Ishikawa (cell line): ENCODE measurements around the gene IFT74.

Experiments used
- CEBPB ChIP-seq: IDR thresholded peaks from 2 replicates; pipeline ENCODE4 v1.6.1; 2012
- EGR1 ChIP-seq: IDR thresholded peaks from 2 replicates; pipeline ENCODE4 v1.6.1; 2012
- EP300 ChIP-seq: IDR thresholded peaks from 2 replicates; pipeline ENCODE4 v1.6.1; 2012; ENCODE audit warnings: borderline replicate concordance
- FOXM1 ChIP-seq: IDR thresholded peaks from 2 replicates; pipeline ENCODE4 v1.6.1; 2012; ENCODE audit warnings: low read depth, borderline replicate concordance
- RAD21 ChIP-seq: IDR thresholded peaks from 2 replicates; pipeline ENCODE4 v1.6.1; 2012; ENCODE audit warnings: low read depth
- TAF1 ChIP-seq: IDR thresholded peaks from 2 replicates; pipeline ENCODE4 v1.6.1; 2012; ENCODE audit warnings: low read depth, mild to moderate bottlenecking
- TCF12 ChIP-seq: IDR thresholded peaks from 2 replicates; pipeline ENCODE4 v1.6.1; 2012; ENCODE audit warnings: low read depth
- TEAD4 ChIP-seq: IDR thresholded peaks from 2 replicates; pipeline ENCODE4 v1.6.1; 2012
- YY1 ChIP-seq: IDR thresholded peaks from 2 replicates; pipeline ENCODE4 v1.6.1; 2012; ENCODE audit warnings: low read depth
- TF ChIP-seq, protein P1 (sequence below): IDR thresholded peaks from 2 replicates; pipeline ENCODE4 v1.6.1; 2012
- TF ChIP-seq, protein P2 (sequence below): IDR thresholded peaks from 2 replicates; pipeline ENCODE4 v1.6.1; 2012; ENCODE audit warnings: low read depth, mild to moderate bottlenecking
- TF ChIP-seq, protein P3 (sequence below): IDR thresholded peaks from 2 replicates; pipeline ENCODE4 v1.6.1; 2012

DNA sequence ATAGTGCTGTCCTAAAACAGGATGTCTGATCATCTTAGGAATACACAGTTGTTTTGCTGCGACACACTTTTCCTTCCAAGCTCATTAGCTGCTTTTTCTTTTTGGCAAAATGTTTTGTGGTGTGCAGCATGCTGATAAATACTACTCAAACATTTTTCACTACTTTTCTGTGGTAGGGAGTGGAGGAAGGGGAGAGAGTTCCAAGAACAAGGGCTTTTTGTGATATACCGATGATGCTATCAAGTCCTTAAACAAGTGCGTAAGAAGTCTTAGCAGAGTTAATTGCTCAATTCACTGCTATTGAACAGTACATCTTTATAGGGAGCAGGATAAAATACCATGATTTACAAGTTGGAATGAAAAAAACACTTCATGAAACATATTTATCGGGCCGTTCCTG, 129.2 kb downstream of the IFT74 start:
- no peak for TF ChIP-seq EP300
- TF ChIP-seq RAD21 = no peak
- TF ChIP-seq TCF12 = no peak
- TF ChIP-seq FOXM1 = no peak
- TF ChIP-seq, protein P1, sequence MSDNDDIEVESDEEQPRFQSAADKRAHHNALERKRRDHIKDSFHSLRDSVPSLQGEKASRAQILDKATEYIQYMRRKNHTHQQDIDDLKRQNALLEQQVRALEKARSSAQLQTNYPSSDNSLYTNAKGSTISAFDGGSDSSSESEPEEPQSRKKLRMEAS = no peak
- TF ChIP-seq EGR1 = no peak
- TF ChIP-seq YY1 = no peak
- TF ChIP-seq, protein P2, sequence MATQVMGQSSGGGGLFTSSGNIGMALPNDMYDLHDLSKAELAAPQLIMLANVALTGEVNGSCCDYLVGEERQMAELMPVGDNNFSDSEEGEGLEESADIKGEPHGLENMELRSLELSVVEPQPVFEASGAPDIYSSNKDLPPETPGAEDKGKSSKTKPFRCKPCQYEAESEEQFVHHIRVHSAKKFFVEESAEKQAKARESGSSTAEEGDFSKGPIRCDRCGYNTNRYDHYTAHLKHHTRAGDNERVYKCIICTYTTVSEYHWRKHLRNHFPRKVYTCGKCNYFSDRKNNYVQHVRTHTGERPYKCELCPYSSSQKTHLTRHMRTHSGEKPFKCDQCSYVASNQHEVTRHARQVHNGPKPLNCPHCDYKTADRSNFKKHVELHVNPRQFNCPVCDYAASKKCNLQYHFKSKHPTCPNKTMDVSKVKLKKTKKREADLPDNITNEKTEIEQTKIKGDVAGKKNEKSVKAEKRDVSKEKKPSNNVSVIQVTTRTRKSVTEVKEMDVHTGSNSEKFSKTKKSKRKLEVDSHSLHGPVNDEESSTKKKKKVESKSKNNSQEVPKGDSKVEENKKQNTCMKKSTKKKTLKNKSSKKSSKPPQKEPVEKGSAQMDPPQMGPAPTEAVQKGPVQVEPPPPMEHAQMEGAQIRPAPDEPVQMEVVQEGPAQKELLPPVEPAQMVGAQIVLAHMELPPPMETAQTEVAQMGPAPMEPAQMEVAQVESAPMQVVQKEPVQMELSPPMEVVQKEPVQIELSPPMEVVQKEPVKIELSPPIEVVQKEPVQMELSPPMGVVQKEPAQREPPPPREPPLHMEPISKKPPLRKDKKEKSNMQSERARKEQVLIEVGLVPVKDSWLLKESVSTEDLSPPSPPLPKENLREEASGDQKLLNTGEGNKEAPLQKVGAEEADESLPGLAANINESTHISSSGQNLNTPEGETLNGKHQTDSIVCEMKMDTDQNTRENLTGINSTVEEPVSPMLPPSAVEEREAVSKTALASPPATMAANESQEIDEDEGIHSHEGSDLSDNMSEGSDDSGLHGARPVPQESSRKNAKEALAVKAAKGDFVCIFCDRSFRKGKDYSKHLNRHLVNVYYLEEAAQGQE = no peak
- no peak for TF ChIP-seq CEBPB
- TF ChIP-seq, protein P3, sequence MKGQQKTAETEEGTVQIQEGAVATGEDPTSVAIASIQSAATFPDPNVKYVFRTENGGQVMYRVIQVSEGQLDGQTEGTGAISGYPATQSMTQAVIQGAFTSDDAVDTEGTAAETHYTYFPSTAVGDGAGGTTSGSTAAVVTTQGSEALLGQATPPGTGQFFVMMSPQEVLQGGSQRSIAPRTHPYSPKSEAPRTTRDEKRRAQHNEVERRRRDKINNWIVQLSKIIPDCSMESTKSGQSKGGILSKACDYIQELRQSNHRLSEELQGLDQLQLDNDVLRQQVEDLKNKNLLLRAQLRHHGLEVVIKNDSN = no peak
- no peak for TF ChIP-seq TAF1
- TF ChIP-seq TEAD4 = no peak
